Measurements from ENCODE around the gene IRGQ.
"Not testable (repeated sequence)": the region's sequence is repeated elsewhere in the genome, so short reads cannot be mapped to it uniquely, and the experiment has no call there.

Gene IRGQ

DNA sequence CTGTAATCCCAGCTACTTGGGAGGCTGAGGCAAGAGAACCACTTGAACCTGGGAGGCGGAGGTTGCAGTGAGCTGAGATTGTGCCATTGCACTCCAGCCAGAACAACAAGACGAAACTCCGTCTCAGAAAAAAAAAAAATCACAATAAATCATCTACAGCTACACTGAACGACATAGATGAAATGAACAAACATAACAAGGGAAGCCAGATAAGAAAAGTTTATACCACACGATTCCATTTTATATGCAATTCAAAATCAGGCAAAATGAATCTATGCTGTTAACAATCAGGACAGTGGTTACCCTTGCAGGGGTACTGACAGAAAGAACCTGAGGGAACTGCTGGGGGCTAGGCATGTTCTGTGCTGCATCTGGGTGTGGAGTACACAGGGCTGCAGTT is 26.3 kb downstream of the IRGQ start:
- DNase-seq, result no peak

DNA sequence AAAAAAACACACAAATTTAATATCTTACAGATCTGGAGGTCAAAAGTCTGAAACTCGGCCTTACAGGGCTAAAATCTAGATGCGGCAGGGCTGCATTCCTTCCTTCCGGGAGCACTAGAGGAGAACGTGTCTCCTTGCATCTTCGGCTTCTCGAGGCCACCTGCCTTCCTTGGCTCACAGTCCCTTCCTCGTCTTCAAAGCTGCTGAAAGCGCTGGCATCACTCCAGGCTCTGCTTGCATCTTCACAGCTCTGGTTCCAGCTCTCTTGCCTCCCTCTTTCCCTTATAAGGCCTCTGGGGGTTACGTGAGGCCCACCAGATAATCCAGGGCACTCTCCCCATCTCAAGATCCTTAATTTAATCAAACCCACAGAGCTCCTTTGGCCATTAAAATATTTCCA is 31.1 kb downstream of the IRGQ start:
- DNase-seq, result no peak

DNA sequence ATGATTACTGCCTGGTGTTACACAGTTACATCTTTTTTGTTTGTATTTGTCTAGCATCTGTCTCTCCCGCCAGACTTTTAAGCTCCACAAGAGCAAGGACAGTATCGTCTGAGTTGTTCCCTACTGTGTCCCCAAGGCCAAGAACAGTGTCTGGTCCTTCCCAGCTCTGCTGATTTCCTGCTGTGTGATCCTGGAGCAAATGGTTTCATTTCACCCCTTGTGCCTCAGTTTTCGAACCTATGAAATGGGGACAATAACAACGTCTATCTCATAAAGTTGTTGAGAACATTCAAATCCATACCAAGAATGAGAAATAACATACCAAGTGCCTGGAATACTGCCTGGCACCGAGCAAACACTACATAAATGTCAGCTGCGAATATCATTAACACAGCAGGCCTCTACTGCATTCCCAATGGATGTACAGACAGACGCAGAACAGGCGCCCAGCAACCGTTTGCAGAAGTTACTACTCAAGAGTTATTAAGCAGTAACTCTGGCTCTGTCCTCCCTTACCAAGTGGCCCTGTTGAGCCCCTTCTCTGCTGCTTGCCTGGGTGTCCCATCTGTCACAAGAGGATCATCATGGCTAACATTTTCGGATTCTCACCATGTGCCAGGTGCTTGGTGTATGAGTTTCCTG is 32.0 kb downstream of the IRGQ start:
- DNase-seq, result no peak

DNA sequence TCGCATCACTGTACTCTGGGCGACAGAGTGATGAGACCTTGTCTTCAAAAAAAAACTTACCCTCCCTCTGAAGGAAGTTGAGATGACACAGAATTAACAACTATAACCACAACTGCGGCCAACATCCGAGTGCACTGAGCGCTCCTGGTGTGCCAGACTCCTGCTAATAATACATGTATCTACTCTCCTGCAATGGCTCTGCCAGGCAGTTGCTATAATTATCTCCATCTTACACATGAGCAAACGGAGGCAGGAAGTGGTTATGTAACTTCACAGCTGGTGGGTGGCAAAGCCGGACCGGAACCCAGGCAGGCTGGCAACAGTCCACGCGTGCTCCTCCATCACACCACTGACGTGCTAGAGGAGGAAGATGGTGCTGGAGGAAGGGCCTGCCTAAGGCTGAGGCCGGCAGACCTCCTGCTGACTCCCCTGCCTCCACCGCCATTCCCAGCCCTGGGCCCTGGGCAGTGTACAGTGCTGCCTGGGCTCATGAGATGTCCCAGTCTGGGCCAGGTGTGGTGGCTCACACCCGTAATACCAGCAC is 33.2 kb downstream of the IRGQ start:
- peak; percentile 11 for DNase-seq

DNA sequence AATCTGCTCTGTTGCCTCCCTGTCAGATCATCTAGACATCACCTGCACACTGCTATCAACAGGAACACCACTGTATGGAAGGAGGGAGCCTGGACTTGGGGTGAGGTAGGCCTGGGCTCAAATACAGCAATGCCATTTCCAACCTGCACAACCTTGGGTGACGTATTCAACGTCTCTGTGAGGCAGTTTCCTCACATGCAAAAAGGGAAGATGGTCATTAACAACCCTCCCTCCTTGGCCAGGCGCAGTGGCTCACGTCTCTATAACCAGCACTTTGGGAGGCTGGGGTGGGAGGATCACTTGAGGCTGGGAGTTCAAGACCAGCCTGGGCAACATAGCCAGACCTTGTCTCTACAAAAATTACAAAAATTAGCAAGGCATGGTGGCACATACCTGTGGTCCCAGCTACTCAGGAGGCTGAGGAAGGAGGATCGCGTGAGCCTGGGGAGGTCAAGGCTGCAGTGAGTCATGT is 33.7 kb downstream of the IRGQ start:
- DNase-seq, result no peak

DNA sequence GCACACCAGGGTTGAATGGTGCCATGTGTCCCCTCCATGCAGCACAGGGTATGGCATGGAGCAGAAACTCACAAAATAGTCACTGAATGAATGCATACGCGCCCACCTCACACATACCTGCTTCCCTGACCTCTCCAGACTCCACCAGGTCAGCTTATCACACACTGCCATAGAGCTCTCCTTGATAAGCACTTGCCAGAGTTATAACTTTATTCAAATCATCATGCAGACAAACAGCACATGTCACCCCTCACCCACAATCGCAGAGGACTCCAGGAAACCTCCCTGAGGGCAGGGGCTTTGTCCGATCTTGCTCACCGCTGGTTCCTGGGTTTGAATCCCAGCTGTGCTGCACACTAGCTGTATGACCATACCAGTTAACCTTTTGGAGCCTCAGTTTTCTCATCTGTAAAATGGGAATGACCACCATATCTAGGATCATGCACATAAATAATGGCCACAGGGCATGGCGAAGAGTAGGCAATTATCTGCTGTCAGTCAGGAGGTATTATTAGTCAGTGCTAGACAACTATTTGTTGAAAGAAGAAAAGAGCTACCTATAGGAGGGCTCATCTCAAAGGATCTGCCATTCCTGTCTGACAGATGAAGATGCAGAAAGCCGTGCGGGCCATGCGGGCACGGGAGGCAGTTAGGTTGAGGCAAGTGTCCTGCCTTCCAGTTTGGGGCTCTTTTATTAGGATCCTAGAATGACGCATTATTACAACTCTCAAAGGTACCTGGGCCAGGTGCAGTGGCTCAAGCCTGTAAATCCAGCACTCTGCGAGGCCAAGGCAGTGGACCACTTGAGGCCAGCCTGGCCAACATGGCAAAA is 34.6 kb downstream of the IRGQ start:
- DNase-seq, result no peak

DNA sequence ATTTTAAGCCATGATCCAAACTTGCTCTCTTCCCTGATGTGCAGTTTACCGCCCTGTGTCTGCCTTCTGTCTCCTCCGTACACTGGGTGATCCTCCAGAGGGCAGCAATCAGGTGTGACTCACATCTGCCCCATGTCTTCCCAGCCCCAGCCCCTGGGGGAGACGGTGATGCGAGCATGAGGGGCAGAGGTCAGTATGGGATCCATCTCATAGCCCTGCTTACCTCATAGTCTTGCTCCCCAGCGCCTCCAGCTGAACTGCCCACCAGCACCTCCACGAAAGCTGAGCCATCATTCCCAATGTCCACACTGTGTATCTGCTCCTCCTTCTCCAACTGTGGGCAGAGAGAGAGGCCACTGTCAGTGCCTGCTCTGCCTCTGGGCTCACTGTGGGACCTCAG is 35.2 kb downstream of the IRGQ start:
- no peak for DNase-seq

DNA sequence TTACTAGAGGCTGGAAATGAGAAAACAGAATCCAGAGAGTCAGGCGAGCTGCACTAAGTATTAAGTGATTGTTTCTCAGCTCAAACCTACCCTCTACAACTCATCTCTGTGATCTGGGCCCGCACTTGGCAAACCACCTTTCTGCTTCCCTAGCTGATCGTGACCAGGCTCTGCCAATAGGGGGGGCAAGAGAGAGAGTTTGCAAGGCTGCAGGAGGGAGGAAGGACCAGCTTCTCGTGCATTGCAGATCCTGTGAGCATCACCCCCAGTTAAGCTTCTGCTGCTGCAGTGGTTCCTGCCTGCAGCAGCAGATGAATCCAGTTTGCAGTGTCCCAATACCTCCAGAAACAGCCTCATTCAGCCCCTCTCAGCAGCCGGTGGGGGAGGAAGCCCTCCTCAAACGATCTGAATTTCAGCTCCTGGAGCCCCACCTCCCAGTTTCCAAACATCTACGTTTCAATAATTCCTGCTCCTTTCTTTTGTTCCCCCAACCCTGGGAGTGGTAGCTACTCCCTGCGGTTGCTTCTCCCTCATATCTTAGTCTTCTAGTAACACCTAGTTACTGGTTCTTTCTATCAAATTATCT is 40.7 kb downstream of the IRGQ start:
- peak; percentile 25 for DNase-seq

DNA sequence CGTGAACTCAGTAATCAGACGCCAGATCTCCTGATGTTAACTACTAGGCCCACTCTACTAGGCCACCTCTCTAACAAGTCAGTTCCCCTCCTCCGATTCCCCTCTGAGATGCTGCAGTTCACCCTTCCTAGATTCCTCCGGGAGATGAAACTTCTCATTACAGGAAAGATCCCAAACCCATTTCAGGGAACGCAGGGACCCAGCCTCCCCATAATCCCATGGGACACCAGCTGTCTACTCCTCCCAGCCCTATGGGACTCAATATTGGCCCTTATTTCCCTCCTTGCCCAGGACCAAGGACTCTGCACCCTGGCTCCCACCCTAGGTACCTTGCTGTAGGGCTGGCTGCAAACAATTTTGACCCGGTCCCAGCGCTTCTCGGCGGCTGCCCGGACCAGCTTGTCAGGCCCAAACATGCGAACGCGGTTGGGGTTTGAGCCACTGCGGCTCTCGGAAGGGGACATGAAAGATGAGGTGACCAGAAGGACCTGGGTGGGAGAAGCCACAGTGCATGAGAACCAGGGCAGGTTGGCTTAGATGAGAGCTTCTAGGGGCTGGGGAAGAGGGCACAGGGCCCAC is 41.5 kb downstream of the IRGQ start:
- no peak for DNase-seq

DNA sequence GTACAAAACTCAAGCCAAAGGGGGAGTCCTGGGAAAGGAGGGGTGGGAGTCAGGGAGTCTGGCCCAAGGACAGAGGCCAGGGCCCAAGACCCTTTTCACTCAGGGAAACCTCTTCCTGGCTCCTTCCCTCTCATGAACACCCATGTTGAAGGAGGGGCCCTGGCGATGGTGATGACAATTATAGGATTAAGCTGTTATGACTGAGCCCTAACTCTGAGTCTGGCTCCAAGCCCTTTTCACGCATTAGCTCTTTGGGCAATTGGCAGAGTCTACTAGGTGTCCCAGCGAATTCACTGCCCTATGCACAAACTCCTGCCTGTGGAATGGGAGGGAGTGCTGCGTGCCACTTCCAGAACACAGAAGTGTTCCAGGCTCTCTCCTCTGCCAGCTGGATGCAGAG is 42.3 kb downstream of the IRGQ start:
- no peak for DNase-seq

DNA sequence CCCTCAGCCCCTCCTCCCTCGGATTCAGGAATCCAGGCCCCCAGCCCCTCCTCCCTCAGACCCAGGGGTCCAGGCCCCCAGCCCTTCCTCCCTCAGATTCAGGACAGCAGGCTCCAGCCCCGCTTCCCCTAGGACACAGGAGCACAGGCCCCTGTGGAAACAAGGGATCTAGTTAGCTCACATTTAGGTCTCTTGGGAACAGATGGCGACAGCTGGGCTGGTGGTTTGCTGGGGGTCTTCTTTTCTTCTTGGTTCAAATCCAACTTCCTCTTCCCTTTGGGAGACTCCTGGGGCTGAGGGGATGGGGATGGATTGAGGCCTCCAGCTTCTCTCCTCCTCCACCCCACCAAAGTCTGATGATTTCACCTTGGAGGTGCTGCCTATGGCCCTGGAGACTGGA is 43.3 kb downstream of the IRGQ start:
- DNase-seq, result no peak

DNA sequence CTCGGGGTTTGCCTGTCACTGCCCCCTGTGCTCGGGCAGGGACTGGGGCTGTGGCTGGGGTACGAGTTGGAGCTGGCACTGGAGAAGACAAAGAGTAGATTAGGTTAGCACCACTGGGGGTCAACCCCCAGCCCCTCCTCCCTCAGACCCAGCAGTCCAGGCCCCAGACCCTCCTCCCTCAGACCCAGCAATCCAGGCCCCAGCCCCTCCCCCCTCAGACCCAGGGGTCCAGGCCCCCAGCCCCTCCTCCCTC is 43.8 kb downstream of the IRGQ start:
- DNase-seq, result no peak

DNA sequence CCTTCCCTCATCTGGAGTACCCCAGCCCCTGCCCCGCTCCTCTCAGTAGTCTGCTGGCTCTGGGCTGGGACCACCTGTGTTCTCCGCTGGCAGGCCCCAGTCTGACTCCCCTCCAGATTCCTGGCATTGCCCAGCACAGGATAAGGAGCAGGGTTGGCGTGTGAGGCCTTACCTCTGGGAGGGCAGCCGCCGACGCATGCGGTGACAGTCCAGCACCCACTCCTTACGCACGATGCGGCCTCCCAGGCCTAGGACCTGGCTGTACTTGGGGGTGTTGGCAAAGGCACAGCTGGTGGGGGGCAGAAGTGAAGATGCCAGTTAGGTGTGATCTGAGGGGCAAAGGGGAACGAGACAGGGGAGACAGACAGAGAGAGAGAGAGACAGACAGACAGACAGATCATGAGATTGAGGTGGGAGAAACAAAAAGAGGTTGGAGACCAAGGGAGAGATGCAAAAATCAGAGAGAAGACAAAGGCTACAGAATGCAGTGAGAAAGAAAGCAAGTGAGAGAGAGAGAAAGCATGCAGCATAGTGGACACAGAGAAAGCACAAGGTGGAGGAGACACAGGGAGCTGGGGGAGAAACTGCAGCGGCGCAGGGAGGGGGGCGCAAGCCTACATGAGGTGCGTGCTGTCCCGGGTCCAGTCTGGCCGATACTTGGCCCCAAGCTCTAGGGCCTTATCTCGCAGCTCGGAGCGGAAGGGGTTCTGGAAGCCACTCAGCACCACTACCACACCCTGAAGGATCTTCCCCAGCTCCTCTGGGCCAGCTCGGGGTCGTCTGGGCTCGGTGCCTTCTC is 44.3 kb downstream of the IRGQ start:
- DNase-seq, result no peak

DNA sequence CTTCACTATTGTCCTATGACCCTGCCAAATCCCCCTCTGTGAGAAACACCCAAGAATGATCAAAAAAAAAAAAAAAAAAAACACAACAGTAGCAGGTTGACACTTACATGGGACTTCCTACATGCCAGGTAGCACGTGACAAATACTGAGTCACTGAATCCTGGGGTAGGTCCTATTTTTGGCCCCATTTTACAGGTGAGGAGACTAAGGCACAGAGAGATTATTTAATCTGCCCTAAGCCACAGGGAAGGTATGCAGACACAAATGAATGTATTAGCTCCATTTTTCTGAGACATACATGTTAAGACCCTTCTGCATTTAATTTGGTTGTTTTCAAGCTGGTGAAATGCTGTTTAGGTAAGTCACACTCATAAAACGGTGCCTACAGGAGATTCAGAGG is 47.2 kb downstream of the IRGQ start:
- no peak for DNase-seq

DNA sequence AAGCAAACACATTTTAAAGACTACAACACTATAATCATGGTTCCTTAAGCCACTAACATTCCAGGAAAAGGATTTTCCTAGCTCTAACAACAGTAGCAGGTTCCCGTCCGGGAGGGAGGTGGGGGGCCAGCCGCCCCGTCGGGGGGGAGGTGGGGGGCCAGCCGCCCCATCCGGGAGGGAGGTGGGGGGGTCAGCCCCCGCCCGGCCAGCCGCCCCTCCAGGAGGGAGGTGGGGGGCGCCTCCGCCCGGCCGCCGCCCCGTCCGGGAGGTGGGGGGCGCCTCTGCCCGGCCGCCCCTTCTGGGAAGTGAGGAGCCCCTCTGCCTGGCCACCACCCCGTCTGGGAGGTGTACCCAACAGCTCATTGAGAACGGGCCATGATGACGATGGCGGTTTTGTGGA is 48.0 kb downstream of the IRGQ start:
- not testable (repeated sequence) for DNase-seq

DNA sequence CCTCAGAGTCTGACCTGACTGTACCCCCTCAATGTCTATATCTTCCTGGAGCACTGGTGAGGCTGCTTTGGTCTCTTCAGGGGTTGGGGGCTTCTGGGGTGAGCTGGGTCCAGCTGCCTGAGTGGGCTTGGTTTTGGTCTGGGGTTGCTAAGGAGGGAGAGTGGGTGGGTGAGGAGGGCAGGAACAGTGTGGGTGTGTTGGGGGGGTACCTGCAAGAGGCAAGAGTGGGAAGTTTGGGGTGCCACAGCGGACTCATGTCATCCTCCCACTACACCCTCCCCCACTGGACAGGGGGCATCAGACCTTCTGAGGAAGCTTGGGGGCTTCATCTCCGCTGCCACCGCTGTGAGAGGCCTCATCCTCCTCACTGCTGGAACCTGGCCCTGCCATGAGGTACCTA is 49.4 kb downstream of the IRGQ start:
- no peak for DNase-seq

DNA sequence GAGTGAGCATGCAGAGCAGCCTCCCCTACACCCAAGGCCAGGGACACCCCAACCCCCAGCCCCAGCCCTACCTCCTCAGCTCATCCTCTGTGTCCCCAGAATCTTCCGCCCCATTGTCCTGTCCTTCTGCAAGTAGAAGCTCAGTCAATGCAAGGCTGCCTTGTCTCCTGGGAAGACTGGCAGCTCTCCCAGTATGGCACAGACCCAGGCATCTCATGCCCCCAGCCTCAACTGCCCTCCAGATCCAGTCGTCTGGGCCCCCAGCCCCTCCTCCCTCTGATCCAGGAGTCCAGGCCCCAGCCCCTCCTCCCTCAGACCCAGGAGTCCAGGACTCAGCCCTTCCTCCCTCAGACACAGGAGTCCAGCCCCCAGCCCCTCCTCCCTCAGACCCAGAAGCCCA is 50.0 kb downstream of the IRGQ start:
- no peak for DNase-seq

DNA sequence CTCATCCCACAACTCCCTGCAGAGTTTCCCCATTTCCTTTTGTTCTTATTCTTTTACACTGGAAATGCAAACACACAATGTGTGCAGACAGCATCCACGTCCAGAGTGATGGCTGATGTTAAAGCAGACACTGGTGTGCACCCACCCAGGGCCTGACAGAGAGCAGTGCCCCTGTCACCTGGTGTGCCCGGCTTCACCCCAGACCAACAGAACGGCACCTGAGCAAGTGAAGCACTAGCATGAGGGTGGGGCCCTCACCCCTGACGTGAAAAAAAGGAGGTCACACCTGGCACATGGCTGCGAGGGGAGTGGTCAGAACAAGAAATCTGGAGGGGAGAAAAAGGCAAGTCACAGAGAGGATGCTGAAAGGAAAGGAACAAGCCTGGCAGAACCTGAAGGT is 50.7 kb downstream of the IRGQ start:
- DNase-seq, result no peak

DNA sequence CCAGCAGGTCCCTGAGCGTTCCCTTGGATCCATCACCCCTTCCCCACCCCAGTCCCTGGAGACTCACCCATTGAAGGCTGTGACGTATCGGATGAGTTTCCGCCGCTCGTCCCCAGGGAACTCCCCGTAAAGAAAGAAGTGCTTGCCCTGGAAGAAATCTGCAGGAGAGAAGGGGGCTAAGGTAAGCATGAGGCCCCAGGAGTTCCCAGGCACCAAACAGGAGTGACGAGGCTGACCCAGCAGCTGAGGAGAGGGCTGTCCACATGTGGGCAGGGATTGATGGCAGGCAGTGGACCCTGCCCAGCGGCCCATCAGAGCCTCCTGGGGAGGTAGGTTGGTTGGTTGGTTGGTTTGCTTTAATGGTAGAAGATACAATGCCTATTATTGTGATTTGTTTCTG is 51.9 kb downstream of the IRGQ start:
- no peak for DNase-seq

DNA sequence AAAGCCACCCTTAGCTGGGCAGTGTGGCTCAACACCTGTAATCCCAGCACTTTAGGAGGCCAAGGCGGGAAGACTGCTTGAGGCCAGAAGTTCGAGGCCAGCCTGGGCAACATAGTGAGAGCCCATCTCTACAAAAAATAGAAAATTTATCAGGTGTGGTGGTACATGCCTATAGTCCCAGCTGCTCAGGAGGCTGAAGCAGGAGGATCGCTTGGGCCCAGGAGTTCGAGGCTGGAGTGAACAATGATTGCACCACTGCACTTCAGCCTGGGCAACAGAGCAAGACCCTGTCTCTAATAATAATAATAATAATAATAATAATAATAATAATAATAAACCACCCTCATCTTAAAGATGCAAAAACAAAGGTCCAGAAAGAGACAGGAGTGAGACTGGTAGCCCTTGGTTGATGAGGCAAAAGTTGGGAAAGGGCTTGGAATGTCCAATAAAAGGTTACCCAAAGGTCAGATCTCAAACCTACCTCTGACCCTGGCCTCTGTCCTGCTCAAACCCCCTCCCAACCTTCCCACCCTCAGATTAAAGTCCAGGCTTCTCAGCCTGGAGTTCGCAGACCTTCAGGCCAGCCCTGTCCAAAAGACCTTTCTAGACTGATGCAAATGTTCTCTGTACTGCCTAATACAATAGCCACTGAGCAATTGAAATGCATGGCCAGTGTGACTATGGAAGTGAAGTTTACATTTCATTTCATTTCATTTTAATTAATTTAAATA is 53.8 kb downstream of the IRGQ start:
- DNase-seq, result no peak

DNA sequence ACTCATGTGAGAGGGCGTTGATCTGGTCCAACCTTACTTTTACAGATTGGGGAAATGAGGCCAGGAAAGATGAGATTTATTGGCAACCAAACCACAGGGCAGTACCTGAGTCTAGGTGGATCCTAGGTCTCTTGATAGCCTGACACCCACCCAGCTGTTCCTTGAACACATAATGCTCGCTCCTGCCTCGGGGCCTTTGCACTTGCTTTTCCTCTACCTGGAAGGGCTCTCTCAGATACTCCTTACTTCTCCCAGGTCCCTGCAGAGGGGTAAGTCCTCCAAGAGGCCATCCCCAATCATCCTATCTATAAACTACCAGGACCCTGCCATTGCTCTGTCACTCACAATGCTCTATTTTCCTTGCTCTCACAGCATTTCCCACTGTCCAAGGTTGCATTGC is 55.6 kb downstream of the IRGQ start:
- DNase-seq, result no peak

DNA sequence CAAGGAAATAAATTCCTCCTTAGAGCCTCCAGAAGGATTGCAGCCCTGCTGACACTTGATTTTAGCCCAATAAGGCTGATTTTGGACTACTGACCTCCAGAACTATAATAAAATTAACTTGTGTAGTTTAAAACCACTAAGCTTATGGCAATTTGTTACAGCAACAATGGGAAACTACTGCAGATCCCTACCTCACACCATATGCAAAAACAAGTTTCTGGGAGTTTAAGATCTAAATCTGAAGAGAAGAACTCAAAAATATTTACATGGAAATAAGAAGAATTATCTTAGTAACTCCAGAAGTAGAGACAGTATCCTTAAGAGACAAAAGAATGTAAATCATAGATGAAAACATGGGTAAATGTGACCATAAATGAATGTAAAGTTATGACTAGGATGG is 57.0 kb downstream of the IRGQ start:
- DNase-seq, result no peak

All from NCI-H1092 treated with DMSO at 0.1 percent for 48 hours (cell line).